Urinary bladder (tissue), 4 donors: ENCODE results near the gene TBC1D24. TPM values are rescaled to one million over a fixed set of nuclear protein-coding genes. Genes with fewer than 3 reads are reported as not detected.
A peak's percentile ranks its signal among the peaks of the same experiment; 100 is the strongest.
"Not testable (repeated sequence)": the region's sequence is repeated elsewhere in the genome, so short reads cannot be mapped to it uniquely, and the experiment has no call there.

Experiments used
- DNase-seq: peaks from one replicate; pipeline ENCODE4 v3.0.0-alpha.2; 2015; ENCODE audit errors: extremely low spot score
- H3K27ac ChIP-seq: one replicate; pipeline ENCODE4 v1.5.1; 2013; ENCODE audit warnings: low read depth, mild to moderate bottlenecking, moderate library complexity
- H3K36me3 ChIP-seq: one replicate; pipeline ENCODE4 v1.6.1; 2013; ENCODE audit warnings: mild to moderate bottlenecking, moderate library complexity; ENCODE audit not compliant: insufficient read depth
- H3K4me1 ChIP-seq: one replicate; pipeline ENCODE4 v1.6.1; 2013; ENCODE audit warnings: mild to moderate bottlenecking, moderate library complexity; ENCODE audit not compliant: insufficient read depth
- H3K4me3 ChIP-seq: one replicate; pipeline ENCODE4 v1.5.1; 2013; ENCODE audit warnings: low read depth, low read length
- WGBS: extraction: QIAGEN DNeasy Blood & Tissue Kit; methylation state at CpG from one replicate; pipeline ENCODE4 v1.1.7; 2013; 5-methylcytosine and 5-hydroxymethylcytosine counted together
- polyA plus RNA-seq: library from polyadenylated mRNA; stranded (reverse); fragments of 200-250 nt; gene quantifications from one replicate; pipeline ENCODE4 v1.2.3, GENCODE V29; 2013
- total RNA-seq: library from RNA; depleted of rRNA; stranded (reverse); fragments of >200 nt; gene quantifications from one replicate; pipeline ENCODE4 v1.2.3, GENCODE V29; 2014
- donor health status: healthy with polysubstance abuse.
- donor health status: healthy.

Gene TBC1D24
- 11.2 TPM for total RNA-seq
- 5.8 TPM for polyA plus RNA-seq

DNA sequence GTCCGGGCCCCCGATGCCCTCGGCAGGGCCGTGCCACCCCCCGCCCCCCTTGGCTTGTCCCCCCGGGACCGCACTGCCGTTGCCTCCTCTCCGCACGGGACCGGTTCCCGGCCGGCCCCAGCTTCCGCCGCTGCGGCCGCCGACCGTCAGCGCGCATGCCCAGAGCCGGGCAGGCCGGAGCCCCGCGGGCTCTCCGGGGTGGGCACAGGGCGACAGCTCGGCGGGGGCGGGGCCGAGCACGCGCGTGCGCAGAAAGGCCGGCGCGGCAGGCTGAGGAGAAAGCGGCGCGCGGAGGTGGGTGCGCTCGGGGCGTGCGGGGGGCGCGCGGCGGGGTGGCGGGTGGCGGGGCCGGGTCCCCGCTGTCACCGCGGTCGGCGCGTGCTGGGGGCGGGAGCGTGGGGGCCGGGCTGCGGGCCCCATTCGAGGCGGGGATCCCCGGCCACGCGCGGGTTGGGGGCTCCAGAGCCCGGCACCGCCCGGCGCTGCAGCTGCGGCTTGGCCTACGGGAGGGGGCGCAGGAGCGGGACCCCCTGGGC lies at the start of gene TBC1D24:
Gene TBC1D24, plus strand, starts transcription at position 251 of the 536 bp plus-strand sequence. CDS start 21,022 bp downstream, outside the sequence.
- Histone ChIP-seq H3K4me1 (no peaks in the 10 kb centered on the region), H3K4me3 (peak within 1 kb of the TSS; percentile 83), H3K27ac (no peak within 1 kb of the TSS), H3K36me3 (no peaks in the 10 kb centered on the region)
- no peak for DNase-seq
- WGBS = under 1% methylated on average over 77 of the region's 77 CpGs

DNA sequence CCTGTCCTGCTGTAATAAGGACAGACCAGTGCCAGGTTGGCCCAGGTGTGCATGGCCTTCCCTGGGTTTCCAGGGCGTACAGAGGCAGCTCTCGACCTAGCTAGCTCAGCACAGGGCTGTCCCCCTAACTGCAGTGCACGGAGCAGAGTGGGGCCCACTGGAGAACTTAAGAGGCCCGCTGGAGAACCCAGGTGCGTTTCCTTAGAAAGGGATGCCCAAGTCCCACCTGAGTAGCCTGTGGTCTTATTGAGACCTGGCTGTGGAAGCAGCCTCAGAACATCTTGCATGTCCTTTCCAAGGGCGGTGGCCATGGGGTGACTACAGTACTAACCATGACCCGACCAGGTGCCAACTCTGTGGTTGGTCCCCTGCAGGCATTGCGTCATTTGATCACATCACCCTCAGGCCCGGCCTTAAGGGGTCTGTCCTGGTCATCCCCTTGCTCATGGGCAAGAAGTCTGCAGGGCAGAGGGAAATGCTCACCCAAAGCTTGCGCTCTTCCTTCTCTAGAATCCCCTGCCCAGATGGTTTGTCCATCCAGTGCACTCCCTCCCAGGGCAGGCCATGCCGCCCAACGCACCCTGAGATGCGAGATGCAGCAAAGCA lies 49.0 kb upstream of the TBC1D24 start:
- no peak for DNase-seq
- Histone ChIP-seq H3K4me1 (no peaks in the 10 kb centered on the region), H3K27ac (no peak overlapping the region), H3K36me3 (no peaks in the 10 kb centered on the region), H3K4me3 (no peak overlapping the region)
- WGBS = 93% methylated on average over 13 of the region's 13 CpGs

DNA sequence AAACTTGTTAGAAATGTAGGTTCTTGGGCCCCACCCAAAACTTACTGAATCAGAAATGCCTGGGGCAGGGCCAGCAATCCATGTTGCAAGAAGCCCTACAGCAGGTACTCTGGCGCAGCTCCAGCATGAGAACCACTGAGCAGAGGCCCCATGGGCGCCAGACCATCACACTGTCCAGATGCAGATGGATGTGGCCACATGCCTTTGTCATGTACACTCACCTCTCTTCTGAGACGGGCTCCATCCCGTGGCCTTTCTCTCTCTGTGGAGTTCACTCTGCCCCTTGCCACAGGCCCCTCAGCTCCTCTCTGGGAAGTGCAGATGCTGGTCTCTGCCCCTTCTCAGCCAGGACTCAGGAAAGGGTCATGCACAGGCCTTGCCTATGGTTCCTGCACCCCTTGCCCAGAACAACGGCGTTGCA lies 48.0 kb upstream of the TBC1D24 start:
- WGBS = 92% methylated on average over 6 of the region's 6 CpGs
- DNase-seq = no peak
- no peak overlapping the region for H3K27ac ChIP-seq

DNA sequence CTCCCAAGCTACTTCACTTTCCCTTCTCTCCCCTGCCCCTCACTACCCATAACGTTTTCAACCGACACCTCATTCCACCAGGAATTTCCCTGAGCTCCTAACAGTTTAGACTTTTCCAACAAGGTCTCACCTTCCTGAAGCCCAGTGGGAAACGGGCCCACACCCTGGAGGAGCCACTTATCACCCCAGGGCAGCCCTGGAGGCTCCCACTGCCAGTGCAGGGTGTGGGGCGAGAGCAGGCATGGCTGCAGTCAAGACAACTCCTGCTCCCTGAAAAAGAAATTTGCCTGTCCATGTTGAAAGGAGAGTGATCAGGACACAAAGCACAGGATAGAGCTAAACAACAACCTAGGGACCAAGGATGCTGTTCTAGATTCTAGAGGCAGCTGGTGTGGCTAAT lies 47.4 kb upstream of the TBC1D24 start:
- Histone ChIP-seq H3K36me3 (no peaks in the 10 kb centered on the region), H3K4me3 (no peak overlapping the region), H3K27ac (no peak overlapping the region), H3K4me1 (peaks cover 1% of the 10 kb centered on the region)
- DNase-seq = no peak
- whole genome bisulfite sequencing = 83% methylated on average over 4 of the region's 4 CpGs

More for the DNA sequence above, 48.0 kb upstream of the TBC1D24 start:
- no peaks in the 10 kb centered on the region for H3K36me3 ChIP-seq
- H3K4me3 ChIP-seq = no peak overlapping the region
- peaks cover 1% of the 10 kb centered on the region for H3K4me1 ChIP-seq

DNA sequence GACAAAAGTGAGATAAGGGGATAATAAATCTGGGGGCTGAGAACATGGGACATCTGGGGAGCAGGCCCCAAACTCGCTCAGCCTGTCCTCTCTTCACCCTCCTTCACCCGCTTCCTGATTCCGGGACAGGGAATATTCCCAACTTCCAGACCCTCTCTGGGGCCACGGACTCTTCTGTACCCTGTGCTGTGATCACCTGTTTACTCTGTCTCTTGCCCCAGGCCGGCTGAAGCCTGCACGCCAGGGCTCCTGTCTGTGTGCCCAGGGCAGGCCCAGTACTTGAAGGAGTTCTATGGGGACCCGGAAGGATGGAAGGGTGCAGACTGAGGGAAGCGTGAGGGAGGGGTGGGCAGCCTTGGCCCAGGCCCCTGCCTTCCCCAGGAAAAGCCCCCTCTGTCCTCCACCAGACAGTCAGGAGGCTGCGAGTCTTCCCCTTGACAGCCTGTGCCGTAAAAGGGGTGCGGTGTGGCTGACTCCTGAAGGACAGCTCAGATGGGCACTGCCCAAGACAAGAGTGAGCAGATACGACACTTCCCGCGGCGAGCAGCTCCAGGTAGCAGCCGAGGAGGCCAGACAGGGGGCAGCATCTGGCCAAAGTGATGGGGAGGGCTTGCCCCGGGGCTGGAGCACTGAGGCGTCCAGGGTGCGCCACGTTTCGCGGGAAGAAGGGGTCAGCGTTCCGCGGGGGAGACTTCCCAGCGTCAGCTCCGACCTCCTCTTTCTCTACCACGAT lies 46.7 kb upstream of the TBC1D24 start:
- Histone ChIP-seq H3K4me3 (peak overlapping the region; percentile 64), H3K4me1 (peaks cover 1% of the 10 kb centered on the region), H3K27ac (no peak overlapping the region), H3K36me3 (no peaks in the 10 kb centered on the region)
- no peak for DNase-seq
- WGBS = 29% methylated on average over 28 of the region's 28 CpGs

DNA sequence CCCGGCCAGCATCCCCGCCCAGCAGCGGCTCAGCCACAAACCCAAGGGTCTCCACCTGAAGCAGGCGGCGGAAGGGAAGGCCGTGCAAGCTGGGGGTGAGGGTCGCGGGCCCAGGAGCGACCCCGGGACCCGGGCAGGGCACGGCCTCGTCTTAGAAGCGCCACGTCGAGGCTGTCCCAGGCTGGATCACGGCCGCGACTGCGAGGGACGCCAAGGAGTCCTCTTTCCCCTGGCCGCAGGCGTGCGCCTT lies 46.2 kb upstream of the TBC1D24 start:
- WGBS = under 1% methylated on average over 24 of the region's 24 CpGs
- Histone ChIP-seq H3K4me1 (peaks cover 1% of the 10 kb centered on the region), H3K4me3 (peak overlapping the region; percentile 64), H3K27ac (no peak overlapping the region), H3K36me3 (no peaks in the 10 kb centered on the region)
- no peak for DNase-seq

DNA sequence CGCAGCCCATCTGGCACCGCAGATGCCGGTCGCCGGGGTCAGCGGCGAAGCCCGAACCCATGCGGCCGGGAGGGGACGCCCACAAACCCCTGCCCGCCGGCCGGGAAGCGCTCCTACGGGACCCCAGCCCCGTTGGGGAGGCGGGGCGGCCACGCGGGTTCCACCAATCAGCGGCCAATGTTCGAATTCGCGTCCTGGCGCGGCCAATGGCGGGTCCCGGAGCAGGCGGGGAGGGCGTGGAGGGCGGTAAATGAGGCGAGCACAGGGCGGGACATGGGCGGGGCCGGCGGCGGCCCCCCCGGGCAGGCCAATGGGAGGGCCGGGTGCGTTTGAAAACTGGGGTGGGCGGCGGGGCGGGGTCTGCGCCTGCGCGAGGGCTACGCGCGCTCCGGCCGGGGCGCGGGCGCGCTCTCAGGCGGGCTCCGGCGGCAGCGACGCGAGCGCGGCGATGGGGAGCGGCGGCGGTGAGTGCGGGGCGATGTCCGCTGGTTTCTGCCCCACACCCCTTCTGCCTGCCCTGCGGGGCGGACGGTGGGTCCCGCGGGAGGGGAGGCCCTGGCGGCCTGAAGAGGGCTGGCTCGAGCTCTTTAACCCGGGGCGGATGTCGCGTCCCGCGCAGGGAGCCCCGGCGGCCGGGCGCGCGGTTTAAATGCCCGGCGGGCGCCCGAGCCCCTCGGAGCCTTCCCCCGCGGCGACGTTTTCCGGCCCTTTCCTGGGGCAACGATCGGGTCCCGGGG lies 45.7 kb upstream of the TBC1D24 start, which contains the start of gene CCNF:
Gene CCNF, plus strand, starts transcription at position 414 of the 737 bp plus-strand sequence. Its CDS starts 35 bp downstream, at position 449.
- H3K27ac ChIP-seq = no peak within 1 kb of the TSS
- H3K4me3 ChIP-seq = peak within 1 kb of the TSS; percentile 64

DNA sequence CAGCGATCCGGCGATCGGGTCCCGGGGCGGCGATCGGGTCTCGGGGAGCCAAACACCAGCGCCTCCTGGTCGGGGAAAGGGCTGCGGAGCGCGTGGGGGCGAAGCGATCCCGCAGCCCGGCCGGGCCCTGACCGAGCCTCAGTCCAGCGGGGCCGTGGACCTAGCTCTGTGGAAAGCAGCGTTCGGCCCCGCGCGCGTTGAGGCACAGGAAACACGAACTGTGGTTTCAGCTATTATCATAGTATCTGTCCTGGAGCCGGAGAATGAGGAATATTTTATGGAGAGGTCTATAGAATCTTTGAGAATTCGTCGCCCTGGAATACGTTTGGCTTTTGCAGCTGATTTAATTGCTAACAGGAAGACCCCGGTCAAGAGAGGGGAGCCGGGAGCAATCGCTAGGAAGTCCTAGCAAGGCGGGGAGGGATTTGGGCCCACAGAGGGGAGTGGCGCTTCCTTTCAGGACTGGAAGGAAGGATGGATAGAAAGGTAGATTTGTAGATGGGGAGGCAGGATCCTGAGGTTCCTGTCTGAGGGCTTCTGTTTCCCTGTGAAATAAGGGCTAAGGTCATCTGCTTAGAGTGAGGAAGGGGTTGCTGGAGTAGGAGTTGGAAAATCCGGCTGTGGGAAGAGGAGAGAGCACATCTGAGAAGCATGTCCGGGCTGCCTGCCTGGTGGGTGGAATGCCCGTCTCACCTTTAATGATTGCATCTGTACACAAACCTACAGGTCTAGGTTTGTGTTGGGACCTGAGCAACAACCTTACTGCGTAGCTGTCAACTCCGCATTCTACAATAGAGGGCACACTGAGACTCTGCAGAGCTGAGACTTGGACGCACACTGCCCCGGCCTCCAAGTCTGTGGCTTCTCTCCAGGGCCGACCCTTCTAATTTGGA lies 44.9 kb upstream of the TBC1D24 start:
- no peak overlapping the region for H3K27ac ChIP-seq
- DNase-seq = peak; percentile 18

More for the DNA sequence above, 45.7 kb upstream of the TBC1D24 start, which contains the start of gene CCNF:
- under 1% methylated on average over 103 of the region's 103 CpGs for WGBS
- DNase-seq = peak; percentile 83
- peaks cover 1% of the 10 kb centered on the region for H3K4me1 ChIP-seq
- no peaks in the 10 kb centered on the region for H3K36me3 ChIP-seq

DNA sequence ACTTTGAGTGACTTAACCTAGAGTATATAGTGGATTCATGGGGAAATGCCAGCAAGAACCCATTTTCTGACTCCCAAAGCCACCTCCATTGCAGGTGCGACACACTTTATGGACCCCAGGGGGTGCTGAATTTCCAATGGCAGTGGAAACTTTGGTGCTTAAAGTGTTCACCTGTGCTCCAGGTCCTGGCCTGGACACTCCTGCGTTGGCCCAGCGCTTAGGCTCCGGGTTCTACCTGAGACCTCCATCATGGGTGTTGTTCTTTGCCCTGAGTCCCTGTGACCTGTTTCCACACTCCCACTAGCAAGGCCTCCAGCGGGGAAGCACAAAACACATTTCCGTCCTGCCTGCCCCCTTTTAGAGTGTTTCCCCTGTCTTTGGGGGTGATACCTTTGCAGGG lies 42.6 kb upstream of the TBC1D24 start:
- DNase-seq = no peak
- peaks cover 1% of the 10 kb centered on the region for H3K4me1 ChIP-seq
- no peak overlapping the region for H3K4me3 ChIP-seq
- H3K27ac ChIP-seq = no peak overlapping the region
- 97% methylated on average over 6 of the region's 6 CpGs for WGBS
- peaks cover 5% of the 10 kb centered on the region for H3K36me3 ChIP-seq

More for the DNA sequence above, 44.9 kb upstream of the TBC1D24 start:
- Histone ChIP-seq H3K36me3 (no peaks in the 10 kb centered on the region), H3K4me3 (peak overlapping the region; percentile 64), H3K4me1 (peaks cover 1% of the 10 kb centered on the region)
- 6% methylated on average over 46 of the region's 46 CpGs for WGBS

DNA sequence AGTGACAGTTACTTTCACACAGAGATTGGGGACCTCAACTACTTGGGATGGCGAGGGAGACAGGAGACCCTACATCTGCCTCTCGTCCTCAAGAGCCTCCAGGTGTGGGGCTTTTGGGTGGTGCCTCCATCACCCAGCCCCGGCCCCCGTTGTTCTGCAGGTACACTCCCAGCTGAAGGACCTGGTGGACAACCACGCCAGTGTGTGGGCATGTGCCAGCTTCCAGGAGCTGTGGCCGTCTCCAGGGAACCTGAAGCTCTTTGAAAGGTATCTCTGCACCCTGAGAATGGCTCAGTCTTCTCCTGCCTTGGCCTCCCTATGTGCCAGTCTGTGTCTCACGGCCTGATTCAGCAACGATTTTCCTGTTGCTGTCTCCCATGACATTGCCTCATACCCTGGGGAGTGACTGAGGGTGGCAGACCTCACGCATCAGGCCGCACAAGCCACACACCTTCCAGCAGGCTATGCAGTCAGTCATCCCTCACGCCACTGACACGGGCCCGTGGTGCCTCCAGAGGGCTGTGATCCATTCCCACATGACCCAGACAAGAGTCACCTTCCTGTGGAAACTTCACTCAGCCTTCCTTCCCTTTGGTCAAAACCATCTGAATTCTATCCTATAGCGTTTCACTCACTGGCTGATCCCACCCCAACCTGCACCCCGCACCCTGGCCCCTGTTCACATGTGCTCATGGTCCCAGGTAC lies 42.0 kb upstream of the TBC1D24 start:
- no peak for DNase-seq
- Histone ChIP-seq H3K27ac (no peak overlapping the region), H3K4me3 (no peak overlapping the region), H3K4me1 (peaks cover 1% of the 10 kb centered on the region), H3K36me3 (peaks cover 5% of the 10 kb centered on the region)
- WGBS = 96% methylated on average over 15 of the region's 15 CpGs

DNA sequence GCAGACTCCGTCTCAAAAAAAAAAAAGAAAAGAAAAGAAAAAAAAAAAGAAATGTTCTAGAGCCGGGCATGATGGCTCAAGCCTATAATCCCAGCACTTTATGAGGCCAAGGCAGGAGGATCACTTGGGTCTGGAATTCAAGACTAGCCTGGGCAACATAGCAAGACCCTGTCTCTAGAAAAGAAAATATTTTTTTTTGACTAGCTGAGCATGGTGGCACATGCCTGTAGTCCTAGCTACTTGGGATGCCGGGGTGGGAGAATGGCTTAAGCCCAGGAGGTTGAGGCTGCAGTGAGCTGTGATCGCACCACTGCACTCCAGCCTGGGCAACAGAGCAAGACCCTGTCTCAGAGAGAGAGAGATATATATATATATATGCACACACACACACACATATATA lies 39.7 kb upstream of the TBC1D24 start:
- WGBS = 89% methylated on average over 4 of the region's 4 CpGs
- DNase-seq, H3K27ac ChIP-seq, H3K36me3 ChIP-seq, H3K4me1 ChIP-seq, H3K4me3 ChIP-seq: not testable (repeated sequence)

DNA sequence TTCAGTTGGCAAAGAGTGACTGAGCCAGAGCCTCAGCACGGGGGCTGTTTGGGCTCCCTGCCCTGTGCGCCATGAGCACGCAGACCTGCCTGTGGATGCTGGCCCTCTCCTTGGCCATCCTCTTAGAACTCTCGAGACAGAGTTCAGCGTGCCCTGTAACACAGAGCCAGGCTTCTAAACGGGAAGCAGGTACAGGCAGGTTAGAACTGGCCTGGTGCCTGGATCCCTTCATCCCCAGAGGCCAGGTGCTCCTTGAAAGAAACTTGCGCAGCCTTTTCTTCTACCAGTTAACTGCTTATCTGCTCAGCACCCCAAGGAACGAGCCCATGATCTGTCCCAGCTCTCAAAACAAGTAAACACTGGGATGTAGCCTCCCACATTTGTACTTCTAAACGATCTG lies 38.8 kb upstream of the TBC1D24 start:
- Histone ChIP-seq H3K27ac (no peak overlapping the region), H3K36me3 (peaks cover 7% of the 10 kb centered on the region), H3K4me3 (no peak overlapping the region), H3K4me1 (peaks cover 1% of the 10 kb centered on the region)
- 92% methylated on average over 9 of the region's 9 CpGs for WGBS
- DNase-seq = no peak
